H1 (cell line): ENCODE results near the gene PRKCA. TPM values are rescaled to one million over a fixed set of nuclear protein-coding genes. Genes with fewer than 3 reads are reported as not detected.

Source experiments
- CTCF ChIA-PET: fragments of 300-600 bp; sonication (Branson Sonifier 250); formaldehyde crosslinking; loops from one replicate; lab custom pipeline; 2021; ENCODE audit not compliant: partially characterized antibody; lab: Charles Lee
- POLR2A ChIA-PET: fragments of 300-600 bp; sonication (Branson Sonifier 250); formaldehyde crosslinking; loops from one replicate; lab custom pipeline; 2021; ENCODE audit warnings: inconsistent platforms; ENCODE audit not compliant: partially characterized antibody; lab: Charles Lee
- DNase-seq, 2 experiments: peaks; one replicate each; pipeline versions ENCODE4 v3.0.0 to v3.0.0-alpha.2; 2010 to 2022; ENCODE audit warnings: low spot score in 2 of 2, low read depth in 1 of 2, mixed read lengths in 1 of 2
- FAIRE-seq: peaks from 2 replicates; lab custom pipeline; 2011; peaks lifted over from hg19 to GRCh38; lab: Jason Lieb, UNC
- H2AFZ ChIP-seq: 2 replicates; pipeline ENCODE4 v1.8.1; 2012; ENCODE audit warnings: low read length, inconsistent platforms
- H2AK5ac ChIP-seq: 2 replicates; pipeline ENCODE4 v1.6.1; 2013; ENCODE audit warnings: low read depth, low read length
- H2BK120ac ChIP-seq: replicated peaks from 2 replicates; pipeline ENCODE3; 2013; ENCODE audit warnings: low read depth, low read length, inconsistent platforms
- H2BK12ac ChIP-seq: 2 replicates; pipeline ENCODE4 v1.6.1; 2013; ENCODE audit warnings: low read depth, low read length
- H2BK15ac ChIP-seq: 2 replicates; pipeline ENCODE4 v1.6.1; 2013; ENCODE audit warnings: low read length
- H2BK20ac ChIP-seq: 2 replicates; pipeline ENCODE4 v1.6.1; 2013; ENCODE audit warnings: low read length
- H2BK5ac ChIP-seq: 2 replicates; pipeline ENCODE4 v1.6.1; 2013; ENCODE audit warnings: low read depth, low read length
- H3K14ac ChIP-seq: 2 replicates; pipeline ENCODE4 v1.6.1; 2013; ENCODE audit warnings: inconsistent platforms; ENCODE audit not compliant: insufficient read length
- H3K18ac ChIP-seq: 2 replicates; pipeline ENCODE4 v1.6.1; 2013; ENCODE audit warnings: low read length; ENCODE audit errors: extremely low read depth
- H3K23ac ChIP-seq: 2 replicates; pipeline ENCODE4 v1.6.1; 2013; ENCODE audit warnings: inconsistent platforms; ENCODE audit not compliant: insufficient read length
- H3K23me2 ChIP-seq: 2 replicates; pipeline ENCODE4 v1.6.1; 2013; ENCODE audit warnings: low read depth, low read length
- H3K27ac ChIP-seq: 2 replicates; pipeline ENCODE4 v1.6.1; 2011; ENCODE audit warnings: low read depth, low read length, inconsistent platforms
- H3K27me3 ChIP-seq, 4 experiments: replicated peaks in 1 of 4; 1 replicate in 1 of 4; 2 replicates in 3 of 4; pipeline versions ENCODE4 v1.6.1 to v1.8.1; 2011 to 2013; ENCODE audit warnings: low read length in 3 of 4, mild to moderate bottlenecking in 3 of 4, inconsistent platforms in 2 of 4, mixed read lengths in 2 of 4, moderate library complexity in 1 of 4; ENCODE audit not compliant: control insufficient read depth in 3 of 4, insufficient read depth in 3 of 4; ENCODE audit errors: extremely low read depth in 1 of 4
- H3K36me3 ChIP-seq, 4 experiments: 2 replicates each; pipeline versions ENCODE4 v1.6.1 to v1.8.1; 2011 to 2013; ENCODE audit warnings: mild to moderate bottlenecking in 4 of 4, low read length in 3 of 4, moderate library complexity in 2 of 4, control low read depth in 1 of 4, inconsistent platforms in 1 of 4; ENCODE audit not compliant: insufficient read depth in 4 of 4, control insufficient read depth in 2 of 4
- H3K4ac ChIP-seq: replicated peaks from 2 replicates; pipeline ENCODE3; 2013; ENCODE audit warnings: low read length, low read depth, mixed read lengths, inconsistent platforms; ENCODE audit not compliant: insufficient read length
- H3K4me1 ChIP-seq, 4 experiments: replicated peaks in 1 of 4; 1 replicate in 1 of 4; 2 replicates in 3 of 4; pipeline versions ENCODE4 v1.6.1 to v1.8.1; 2011 to 2013; ENCODE audit warnings: low read length in 3 of 4, inconsistent platforms in 2 of 4, mixed read lengths in 1 of 4; ENCODE audit not compliant: insufficient read depth in 4 of 4, control insufficient read depth in 3 of 4
- H3K4me2 ChIP-seq, 2 experiments: 2 replicates each; pipeline versions ENCODE4 v1.6.1 to v1.8.1; 2011 to 2013; ENCODE audit warnings: low read depth in 2 of 2, low read length in 2 of 2, control low read depth in 1 of 2, inconsistent platforms in 1 of 2, mild to moderate bottlenecking in 1 of 2; ENCODE audit not compliant: insufficient read depth in 1 of 2
- H3K4me3 ChIP-seq, 4 experiments: fragments of 200-600, 300-600 bp in 1 of 4; sonication (generic), shearing (Covaris generic), sonication (Bioruptor Twin) in 1 of 4; 2 replicates each; pipeline versions ENCODE4 v1.5.1 to v1.8.1; 2011 to 2016; ENCODE audit warnings: low read length in 4 of 4, low read depth in 3 of 4, control low read depth in 2 of 4, inconsistent platforms in 2 of 4, mild to moderate bottlenecking in 2 of 4, mixed read lengths in 1 of 4, moderate library complexity in 1 of 4; ENCODE audit not compliant: insufficient read depth in 2 of 4; ENCODE audit errors: extremely low read depth in 1 of 4
- H3K56ac ChIP-seq: replicated peaks from 2 replicates; pipeline ENCODE3; 2013; ENCODE audit warnings: low read depth, mild to moderate bottlenecking, mixed read lengths, low read length, inconsistent platforms; ENCODE audit not compliant: insufficient read length
- H3K79me1 ChIP-seq: 2 replicates; pipeline ENCODE4 v1.6.1; 2013; ENCODE audit warnings: low read depth, low read length, control low read depth
- H3K79me2 ChIP-seq, 2 experiments: 2 replicates each; pipeline versions ENCODE4 v1.6.1 to v1.8.1; 2012 to 2013; ENCODE audit warnings: low read length in 2 of 2, mild to moderate bottlenecking in 2 of 2, inconsistent platforms in 1 of 2; ENCODE audit not compliant: insufficient read depth in 2 of 2, control insufficient read depth in 1 of 2
- H3K9ac ChIP-seq, 4 experiments: replicated peaks in 1 of 4; 1 replicate in 1 of 4; 2 replicates in 3 of 4; pipeline versions ENCODE4 v1.6.1 to v1.8.1; 2011 to 2013; ENCODE audit warnings: low read depth in 3 of 4, low read length in 3 of 4, control low read depth in 2 of 4, mild to moderate bottlenecking in 2 of 4, moderate library complexity in 2 of 4, inconsistent platforms in 1 of 4; ENCODE audit errors: extremely low read depth in 1 of 4
- H3K9me3 ChIP-seq, 2 experiments: 2 replicates each; pipeline versions ENCODE4 v1.6.1 to v1.8.1; 2012 to 2013; ENCODE audit warnings: mild to moderate bottlenecking in 2 of 2, moderate library complexity in 2 of 2, control low read depth in 1 of 2, inconsistent platforms in 1 of 2, low read depth in 1 of 2, low read length in 1 of 2, mixed read lengths in 1 of 2; ENCODE audit not compliant: insufficient read depth in 2 of 2
- H4K20me1 ChIP-seq, 2 experiments: replicated peaks in 1 of 2; 2 replicates each; pipeline versions ENCODE3 to v1.8.1; 2011 to 2013; ENCODE audit warnings: inconsistent platforms in 2 of 2, low read length in 2 of 2, mild to moderate bottlenecking in 1 of 2; ENCODE audit not compliant: insufficient read depth in 2 of 2, control insufficient read depth in 1 of 2
- H4K5ac ChIP-seq: 2 replicates; pipeline ENCODE4 v1.6.1; 2013; ENCODE audit warnings: low read length, low read depth, mixed read lengths, inconsistent platforms; ENCODE audit not compliant: insufficient read length
- H4K8ac ChIP-seq: 2 replicates; pipeline ENCODE4 v1.8.0; 2013; ENCODE audit warnings: mild to moderate bottlenecking, moderate library complexity, low read length, inconsistent platforms; ENCODE audit not compliant: insufficient read depth; ENCODE audit errors: extremely low read depth
- H4K91ac ChIP-seq: replicated peaks from 2 replicates; pipeline ENCODE3; 2013; ENCODE audit warnings: low read length, mixed read lengths, inconsistent platforms; ENCODE audit not compliant: insufficient read length
- NANOG ChIP-seq: IDR thresholded peaks from 2 replicates; pipeline ENCODE4 v1.6.1; 2011; ENCODE audit warnings: low read length, low read depth, mild to moderate bottlenecking, inconsistent platforms; ENCODE audit not compliant: insufficient read depth, poor library complexity, severe bottlenecking
- PHF8 ChIP-seq: fragments of 200-600 bp; sonication (generic); conservative IDR thresholded peaks from 2 replicates; pipeline ENCODE4 v1.7.1; 2012; ENCODE audit warnings: low read depth, mild to moderate bottlenecking, inconsistent platforms, low read length, moderate library complexity
- SP2 ChIP-seq: IDR thresholded peaks from 2 replicates; pipeline ENCODE4 v1.6.1; 2012; ENCODE audit warnings: mild to moderate bottlenecking, low read length, inconsistent platforms
- TCF12 ChIP-seq: IDR thresholded peaks from 2 replicates; pipeline ENCODE4 v1.6.1; 2011; ENCODE audit warnings: low read depth, mild to moderate bottlenecking, low read length
- WGBS, 2 experiments: shearing (Covaris generic) in 1 of 2; methylation state at CpG; one replicate each; pipeline versions ENCODE4 v1.1.6 to v1.1.7; 2013 to 2015; ENCODE audit warnings: low lambda C conversion rate in 2 of 2, mixed read lengths in 2 of 2, inconsistent platforms in 1 of 2, low coverage in 1 of 2, missing lambda C conversion rate in 1 of 2; ENCODE audit not compliant: insufficient replicate concordance in 2 of 2, insufficient coverage in 1 of 2, insufficient read length in 1 of 2; ENCODE audit errors: extremely low coverage in 1 of 2, missing lambda C conversion rate in 1 of 2; 5-methylcytosine and 5-hydroxymethylcytosine counted together
- polyA plus RNA-seq, 7 experiments: library from polyadenylated mRNA; depleted of rRNA in 3 of 7; stranded (reverse) in 5 of 7; unstranded in 2 of 7; fragments of >200 nt in 5 of 7; fragments of 200-250 nt in 2 of 7; gene quantifications; 1 replicate in 5 of 7; 2 replicates in 1 of 7; 4 replicates in 1 of 7; pipeline versions ENCODE4 v1.2.1 to v1.2.3, GENCODE V29; 2011 to 2013; ENCODE audit warnings: missing spikeins in 2 of 7, mixed read lengths in 2 of 7
- total RNA-seq: library from RNA; stranded (reverse); fragmentation: NEBNext Ultra II Directional; extraction: Animal tissue kit (Norgen Biotek cat#: 25700); gene quantifications from 2 replicates; pipeline ENCODE4 v1.2.1, GENCODE V29; 2021

The PRKCA gene
- total and polyA plus RNA-seq, 2 of the 8 experiments (the other 6 are each of a cell fraction or from before 2014, with no cell fraction given) = 5.8 to 17.8 TPM

GRCh38 chr17:66551839-66552238, 249.4 kb downstream of the PRKCA start:
- 94% methylated on average over 2 of the region's 2 CpGs; no CpG with 5 or more reads in 1 of the 2 experiments for WGBS, 2 experiments
- H2BK20ac ChIP-seq = no peak overlapping the region
- no peak overlapping the region for H3K23ac ChIP-seq
- peak overlapping the region; percentile 23; the same call in 1 of the 2 replicates for H2BK12ac ChIP-seq
- no peak overlapping the region for H2AFZ ChIP-seq
- no peak overlapping the region for H2BK5ac ChIP-seq
- H2AK5ac ChIP-seq = no peak overlapping the region
- no peak overlapping the region for H3K9ac ChIP-seq
- DNase-seq (no peak), FAIRE-seq (no peak)
- no peak for TF ChIP-seq PHF8
- no peak for TF ChIP-seq TCF12
- no peak for TF ChIP-seq NANOG
- no peak for TF ChIP-seq SP2
- H2BK120ac ChIP-seq = no peak overlapping the region
- no peaks in the 10 kb centered on the region for H3K9me3 ChIP-seq
- CTCF ChIA-PET = interaction anchor here (1.8 kb wide), 1 partner anchor 14 kb away, joined by 9 read pairs; no protein-coding TSS in a partner anchor
- POLR2A ChIA-PET = no interaction called here
- no peaks in the 10 kb centered on the region for H3K36me3 ChIP-seq
- no peak overlapping the region for H3K56ac ChIP-seq
- no peak overlapping the region for H4K91ac ChIP-seq
- no peak overlapping the region for H3K4me2 ChIP-seq
- H3K4ac ChIP-seq = no peak overlapping the region
- H3K27me3 ChIP-seq = no peaks in the 10 kb centered on the region
- H3K4me3 ChIP-seq = no peak overlapping the region
- peaks cover 5 to 21% (median 16%) of the 10 kb centered on the region in 4 experiments; a peak in 6 of 7 replicates for H3K4me1 ChIP-seq
- no peaks in the 10 kb centered on the region for H4K20me1 ChIP-seq
- no peak overlapping the region; the same call in 1 of the 2 replicates for H3K18ac ChIP-seq
- no peak overlapping the region for H3K27ac ChIP-seq
- no peak overlapping the region for H4K8ac ChIP-seq
- H4K5ac ChIP-seq = no peak overlapping the region
- no peaks in the 10 kb centered on the region; the same call in 1 of the 2 replicates for H3K79me1 ChIP-seq
- H3K79me2 ChIP-seq = no peaks in the 10 kb centered on the region; a peak in 1 of 4 replicates
- no peak overlapping the region for H3K14ac ChIP-seq
- no peak overlapping the region for H2BK15ac ChIP-seq
- H3K23me2 ChIP-seq = no peaks in the 10 kb centered on the region; the same call in 1 of the 2 replicates
